GM23338 (cell line): Measurements from ENCODE around the gene KRT71. TPM values are rescaled to one million over a fixed set of nuclear protein-coding genes. Genes with fewer than 3 reads are reported as not detected.

Source experiments
- ATAC-seq: fragments of 200-7000 bp; cut with Tn5 transposase; 3 replicates; pipeline ENCODE4 v1.9.1; 2020
- DNase-seq: peaks from one replicate; pipeline ENCODE4 v3.0.0-alpha.2; 2015; ENCODE audit warnings: low spot score
- H2AFZ ChIP-seq: fragments of 200-600 bp; sonication (generic); 2 replicates; pipeline ENCODE4 v1.8.0; 2016; ENCODE audit warnings: antibody characterized with exemption, mild to moderate bottlenecking, moderate library complexity
- H3F3A ChIP-seq: fragments of 200-600 bp; sonication (generic); replicated peaks from 2 replicates; pipeline ENCODE4 v1.8.0; 2017; ENCODE audit warnings: antibody characterized with exemption, mixed run types, low read depth
- H3K27ac ChIP-seq: fragments of 200-600 bp; sonication (generic); 2 replicates; pipeline ENCODE4 v1.6.1; 2016; ENCODE audit warnings: low read depth
- H3K27me3 ChIP-seq: fragments of 200-600 bp; sonication (generic); 2 replicates; pipeline ENCODE4 v1.8.0; 2016; ENCODE audit warnings: mild to moderate bottlenecking, mixed run types, moderate library complexity; ENCODE audit not compliant: insufficient read depth
- H3K36me3 ChIP-seq: fragments of 200-600 bp; sonication (generic); 2 replicates; pipeline ENCODE4 v1.8.0; 2016; ENCODE audit warnings: mild to moderate bottlenecking; ENCODE audit not compliant: insufficient read depth
- H3K4me1 ChIP-seq: fragments of 200-600 bp; sonication (generic); 2 replicates; pipeline ENCODE4 v1.8.0; 2016; ENCODE audit warnings: mild to moderate bottlenecking, moderate library complexity; ENCODE audit not compliant: insufficient read depth
- H3K4me2 ChIP-seq: fragments of 200-600 bp; sonication (generic); 2 replicates; pipeline ENCODE4 v1.7.1; 2017; ENCODE audit warnings: mixed run types
- H3K4me3 ChIP-seq: fragments of 200-600 bp; sonication (generic); 2 replicates; pipeline ENCODE4 v1.6.1; 2016; ENCODE audit warnings: mixed run types
- H3K79me2 ChIP-seq: fragments of 200-600 bp; sonication (generic); replicated peaks from 2 replicates; pipeline ENCODE4 v1.8.0; 2017; ENCODE audit warnings: mild to moderate bottlenecking; ENCODE audit not compliant: insufficient read depth
- H3K9me2 ChIP-seq: fragments of 200-600 bp; sonication (generic); 2 replicates; pipeline ENCODE4 v1.8.0; 2017; ENCODE audit not compliant: insufficient read depth
- H4K20me1 ChIP-seq: fragments of 200-600 bp; sonication (generic); replicated peaks from 2 replicates; pipeline ENCODE4 v1.8.0; 2017; ENCODE audit warnings: mild to moderate bottlenecking; ENCODE audit not compliant: insufficient read depth
- H3K27ac Mint-ChIP-seq: 2 replicates; pipeline ENCODE4 v1.8.0; 2020; ENCODE audit warnings: inconsistent platforms, mild to moderate bottlenecking, moderate library complexity, mixed read lengths
- H3K27me3 Mint-ChIP-seq: 3 replicates; pipeline ENCODE4 v1.8.0; 2022; ENCODE audit warnings: low read depth, mild to moderate bottlenecking, moderate library complexity, mixed read lengths, inconsistent platforms; ENCODE audit not compliant: insufficient read depth, poor library complexity
- H3K36me3 Mint-ChIP-seq: 3 replicates; pipeline ENCODE4 v1.8.0; 2021; ENCODE audit warnings: low read depth, mild to moderate bottlenecking, inconsistent platforms, moderate library complexity, mixed read lengths
- H3K4me1 Mint-ChIP-seq: 3 replicates; pipeline ENCODE4 v1.8.0; 2020; ENCODE audit warnings: mild to moderate bottlenecking, inconsistent platforms, mixed read lengths
- H3K4me3 Mint-ChIP-seq: 3 replicates; pipeline ENCODE4 v1.8.0; 2021; ENCODE audit warnings: moderate library complexity, mild to moderate bottlenecking, inconsistent platforms, mixed read lengths
- H3K9me3 Mint-ChIP-seq: 3 replicates; pipeline ENCODE4 v1.8.0; 2020; ENCODE audit warnings: moderate library complexity, mild to moderate bottlenecking, inconsistent platforms, mixed read lengths
- CREB1 ChIP-seq: fragments of 250-450 bp; sonication (Bioruptor Pico); IDR thresholded peaks from 2 replicates; pipeline ENCODE4 v1.5.0; 2020; ENCODE audit warnings: low read depth, mild to moderate bottlenecking, moderate library complexity
- CTCF ChIP-seq, 2 experiments: fragments of 200-600 bp in 1 of 2; sonication (generic) in 1 of 2; conservative IDR thresholded peaks; 2 replicates each; pipeline versions ENCODE4 v1.5.1 to v1.6.1; 2016 to 2017; ENCODE audit warnings: antibody characterized with exemption in 2 of 2, low read depth in 2 of 2, mild to moderate bottlenecking in 2 of 2, moderate library complexity in 1 of 2
- ETS1 ChIP-seq: IDR thresholded peaks from 2 replicates; pipeline ENCODE4 v1.6.1; 2016; ENCODE audit warnings: antibody characterized with exemption
- EZH2 ChIP-seq: fragments of 200-600 bp; sonication (generic); IDR thresholded peaks from one replicate; pipeline ENCODE4 v1.8.0; 2017; ENCODE audit warnings: antibody characterized with exemption, mild to moderate bottlenecking, low read depth; ENCODE audit not compliant: unreplicated experiment
- EZH2phosphoT487 ChIP-seq: fragments of 200-600 bp; sonication (generic); IDR thresholded peaks from one replicate; pipeline ENCODE4 v1.8.1; 2018; ENCODE audit warnings: antibody characterized with exemption; ENCODE audit not compliant: unreplicated experiment
- JUNB ChIP-seq: IDR thresholded peaks from one replicate; pipeline ENCODE4 v1.6.1; 2016; ENCODE audit warnings: antibody characterized with exemption; ENCODE audit not compliant: unreplicated experiment
- NANOG ChIP-seq: IDR thresholded peaks from 2 replicates; pipeline ENCODE4 v1.6.1; 2016; ENCODE audit warnings: antibody characterized with exemption, borderline replicate concordance
- POLR2AphosphoS5 ChIP-seq: IDR thresholded peaks from 2 replicates; pipeline ENCODE4 v1.6.1; 2016; ENCODE audit warnings: antibody characterized with exemption, low read depth
- REST ChIP-seq: IDR thresholded peaks from one replicate; pipeline ENCODE4 v1.6.1; 2018; ENCODE audit warnings: antibody characterized with exemption; ENCODE audit not compliant: unreplicated experiment
- STAT1 ChIP-seq: IDR thresholded peaks from one replicate; pipeline ENCODE4 v1.6.1; 2016; ENCODE audit warnings: antibody characterized with exemption; ENCODE audit not compliant: unreplicated experiment
- ZNF114 ChIP-seq: fragments of 250-450 bp; sonication (Bioruptor Pico); IDR thresholded peaks from 2 replicates; pipeline ENCODE4 v1.5.0; 2020; ENCODE audit warnings: mild to moderate bottlenecking, moderate library complexity
- ZNF331 ChIP-seq: fragments of 250-450 bp; sonication (Bioruptor Pico); IDR thresholded peaks from 2 replicates; pipeline ENCODE4 v1.5.0; 2020; ENCODE audit warnings: low read depth, mild to moderate bottlenecking, moderate library complexity
- ZNF462 ChIP-seq: fragments of 250-450 bp; sonication (Bioruptor Pico); IDR thresholded peaks from 2 replicates; pipeline ENCODE4 v1.5.0; 2020; ENCODE audit warnings: mild to moderate bottlenecking, moderate library complexity
- polyA plus RNA-seq: library from polyadenylated mRNA; unstranded; fragments of >200 nt; fragmentation: Nextera tagmentation; extraction: Ambion mirVana; gene quantifications from 2 replicates; pipeline ENCODE4 v1.2.1, GENCODE V29; 2016
- total RNA-seq: library from RNA; depleted of rRNA; stranded (reverse); fragments of >200 nt; shearing (Covaris generic); gene quantifications from 2 replicates; pipeline ENCODE4 v1.2.3, GENCODE V29; 2014

KRT71 gene
- total and polyA plus RNA-seq, 2 experiments from 2014 or later: not detected

GRCh38 chr12:52515319-52515646, 37.7 kb downstream of the KRT71 start:
- DNase-seq (no peak), ATAC-seq (no peak)
- H4K20me1 ChIP-seq: no peaks in the 10 kb centered on the region
- 0 out of 2 replicates have a peak, but pooled peaks cover 3% of the 10 kb centered on the region for H3K9me2 ChIP-seq
- Mint-ChIP-seq H3K36me3 (0 out of 3 replicates have a peak, but pooled peaks cover 7% of the 10 kb centered on the region), H3K9me3 (peaks cover 11% of the 10 kb centered on the region), H3K27ac (no peak overlapping the region), H3K4me3 (no peak overlapping the region), H3K4me1 (no peaks in the 10 kb centered on the region), H3K27me3 (peaks cover 4% of the 10 kb centered on the region)
- no peaks in the 10 kb centered on the region for H3K79me2 ChIP-seq
- no peaks in the 10 kb centered on the region for H3F3A ChIP-seq
- H3K27me3 ChIP-seq: no peaks in the 10 kb centered on the region
- H3K27ac ChIP-seq: no peak overlapping the region
- TF ChIP-seq ZNF331 (CRISPR knock-in tag) (no peak), STAT1 (no peak), REST (no peak), CREB1 (CRISPR knock-in tag) (no peak), EZH2phosphoT487 (no peak), ETS1 (no peak), POLR2AphosphoS5 (no peak), ZNF114 (CRISPR knock-in tag) (no peak), NANOG (no peak), EZH2 (no peak), ZNF462 (CRISPR knock-in tag) (no peak), JUNB (no peak), CTCF (conservative IDR thresholded peaks at IDR 0.05; ENCODE audit: low read depth in 2 of 2) (no peak)
- H3K36me3 ChIP-seq: no peaks in the 10 kb centered on the region
- no peak overlapping the region for H2AFZ ChIP-seq
- no peaks in the 10 kb centered on the region for H3K4me1 ChIP-seq
- H3K4me2 ChIP-seq: no peak overlapping the region
- no peak overlapping the region for H3K4me3 ChIP-seq
